H1 (cell line): Measurements from ENCODE around the gene ELOVL5. TPM values are rescaled to one million over a fixed set of nuclear protein-coding genes. Genes with fewer than 3 reads are reported as not detected.

Experiments
- CTCF ChIA-PET: fragments of 300-600 bp; sonication (Branson Sonifier 250); formaldehyde crosslinking; loops from one replicate; lab custom pipeline; 2021; ENCODE audit not compliant: partially characterized antibody; lab: Charles Lee
- POLR2A ChIA-PET: fragments of 300-600 bp; sonication (Branson Sonifier 250); formaldehyde crosslinking; loops from one replicate; lab custom pipeline; 2021; ENCODE audit warnings: inconsistent platforms; ENCODE audit not compliant: partially characterized antibody; lab: Charles Lee
- DNase-seq, 2 experiments: peaks; one replicate each; pipeline versions ENCODE4 v3.0.0 to v3.0.0-alpha.2; 2010 to 2022; ENCODE audit warnings: low spot score in 2 of 2, low read depth in 1 of 2, mixed read lengths in 1 of 2
- FAIRE-seq: peaks from 2 replicates; lab custom pipeline; 2011; peaks lifted over from hg19 to GRCh38; lab: Jason Lieb, UNC
- H2AFZ ChIP-seq: 2 replicates; pipeline ENCODE4 v1.8.1; 2012; ENCODE audit warnings: low read length, inconsistent platforms
- H2AK5ac ChIP-seq: 2 replicates; pipeline ENCODE4 v1.6.1; 2013; ENCODE audit warnings: low read depth, low read length
- H2BK120ac ChIP-seq: replicated peaks from 2 replicates; pipeline ENCODE3; 2013; ENCODE audit warnings: low read depth, low read length, inconsistent platforms
- H2BK12ac ChIP-seq: 2 replicates; pipeline ENCODE4 v1.6.1; 2013; ENCODE audit warnings: low read depth, low read length
- H2BK15ac ChIP-seq: 2 replicates; pipeline ENCODE4 v1.6.1; 2013; ENCODE audit warnings: low read length
- H2BK20ac ChIP-seq: 2 replicates; pipeline ENCODE4 v1.6.1; 2013; ENCODE audit warnings: low read length
- H2BK5ac ChIP-seq: 2 replicates; pipeline ENCODE4 v1.6.1; 2013; ENCODE audit warnings: low read depth, low read length
- H3K14ac ChIP-seq: 2 replicates; pipeline ENCODE4 v1.6.1; 2013; ENCODE audit warnings: inconsistent platforms; ENCODE audit not compliant: insufficient read length
- H3K18ac ChIP-seq: 2 replicates; pipeline ENCODE4 v1.6.1; 2013; ENCODE audit warnings: low read length; ENCODE audit errors: extremely low read depth
- H3K23ac ChIP-seq: 2 replicates; pipeline ENCODE4 v1.6.1; 2013; ENCODE audit warnings: inconsistent platforms; ENCODE audit not compliant: insufficient read length
- H3K23me2 ChIP-seq: 2 replicates; pipeline ENCODE4 v1.6.1; 2013; ENCODE audit warnings: low read depth, low read length
- H3K27ac ChIP-seq: 2 replicates; pipeline ENCODE4 v1.6.1; 2011; ENCODE audit warnings: low read depth, low read length, inconsistent platforms
- H3K27me3 ChIP-seq, 4 experiments: replicated peaks in 1 of 4; 1 replicate in 1 of 4; 2 replicates in 3 of 4; pipeline versions ENCODE4 v1.6.1 to v1.8.1; 2011 to 2013; ENCODE audit warnings: low read length in 3 of 4, mild to moderate bottlenecking in 3 of 4, inconsistent platforms in 2 of 4, mixed read lengths in 2 of 4, moderate library complexity in 1 of 4; ENCODE audit not compliant: control insufficient read depth in 3 of 4, insufficient read depth in 3 of 4; ENCODE audit errors: extremely low read depth in 1 of 4
- H3K36me3 ChIP-seq, 4 experiments: 2 replicates each; pipeline versions ENCODE4 v1.6.1 to v1.8.1; 2011 to 2013; ENCODE audit warnings: mild to moderate bottlenecking in 4 of 4, low read length in 3 of 4, moderate library complexity in 2 of 4, control low read depth in 1 of 4, inconsistent platforms in 1 of 4; ENCODE audit not compliant: insufficient read depth in 4 of 4, control insufficient read depth in 2 of 4
- H3K4ac ChIP-seq: replicated peaks from 2 replicates; pipeline ENCODE3; 2013; ENCODE audit warnings: low read length, low read depth, mixed read lengths, inconsistent platforms; ENCODE audit not compliant: insufficient read length
- H3K4me1 ChIP-seq, 4 experiments: replicated peaks in 1 of 4; 1 replicate in 1 of 4; 2 replicates in 3 of 4; pipeline versions ENCODE4 v1.6.1 to v1.8.1; 2011 to 2013; ENCODE audit warnings: low read length in 3 of 4, inconsistent platforms in 2 of 4, mixed read lengths in 1 of 4; ENCODE audit not compliant: insufficient read depth in 4 of 4, control insufficient read depth in 3 of 4
- H3K4me2 ChIP-seq, 2 experiments: 2 replicates each; pipeline versions ENCODE4 v1.6.1 to v1.8.1; 2011 to 2013; ENCODE audit warnings: low read depth in 2 of 2, low read length in 2 of 2, control low read depth in 1 of 2, inconsistent platforms in 1 of 2, mild to moderate bottlenecking in 1 of 2; ENCODE audit not compliant: insufficient read depth in 1 of 2
- H3K4me3 ChIP-seq, 4 experiments: fragments of 200-600, 300-600 bp in 1 of 4; sonication (generic), shearing (Covaris generic), sonication (Bioruptor Twin) in 1 of 4; 2 replicates each; pipeline versions ENCODE4 v1.5.1 to v1.8.1; 2011 to 2016; ENCODE audit warnings: low read length in 4 of 4, low read depth in 3 of 4, control low read depth in 2 of 4, inconsistent platforms in 2 of 4, mild to moderate bottlenecking in 2 of 4, mixed read lengths in 1 of 4, moderate library complexity in 1 of 4; ENCODE audit not compliant: insufficient read depth in 2 of 4; ENCODE audit errors: extremely low read depth in 1 of 4
- H3K56ac ChIP-seq: replicated peaks from 2 replicates; pipeline ENCODE3; 2013; ENCODE audit warnings: low read depth, mild to moderate bottlenecking, mixed read lengths, low read length, inconsistent platforms; ENCODE audit not compliant: insufficient read length
- H3K79me1 ChIP-seq: 2 replicates; pipeline ENCODE4 v1.6.1; 2013; ENCODE audit warnings: low read depth, low read length, control low read depth
- H3K79me2 ChIP-seq, 2 experiments: 2 replicates each; pipeline versions ENCODE4 v1.6.1 to v1.8.1; 2012 to 2013; ENCODE audit warnings: low read length in 2 of 2, mild to moderate bottlenecking in 2 of 2, inconsistent platforms in 1 of 2; ENCODE audit not compliant: insufficient read depth in 2 of 2, control insufficient read depth in 1 of 2
- H3K9ac ChIP-seq, 4 experiments: replicated peaks in 1 of 4; 1 replicate in 1 of 4; 2 replicates in 3 of 4; pipeline versions ENCODE4 v1.6.1 to v1.8.1; 2011 to 2013; ENCODE audit warnings: low read depth in 3 of 4, low read length in 3 of 4, control low read depth in 2 of 4, mild to moderate bottlenecking in 2 of 4, moderate library complexity in 2 of 4, inconsistent platforms in 1 of 4; ENCODE audit errors: extremely low read depth in 1 of 4
- H3K9me3 ChIP-seq, 2 experiments: 2 replicates each; pipeline versions ENCODE4 v1.6.1 to v1.8.1; 2012 to 2013; ENCODE audit warnings: mild to moderate bottlenecking in 2 of 2, moderate library complexity in 2 of 2, control low read depth in 1 of 2, inconsistent platforms in 1 of 2, low read depth in 1 of 2, low read length in 1 of 2, mixed read lengths in 1 of 2; ENCODE audit not compliant: insufficient read depth in 2 of 2
- H4K20me1 ChIP-seq, 2 experiments: replicated peaks in 1 of 2; 2 replicates each; pipeline versions ENCODE3 to v1.8.1; 2011 to 2013; ENCODE audit warnings: inconsistent platforms in 2 of 2, low read length in 2 of 2, mild to moderate bottlenecking in 1 of 2; ENCODE audit not compliant: insufficient read depth in 2 of 2, control insufficient read depth in 1 of 2
- H4K5ac ChIP-seq: 2 replicates; pipeline ENCODE4 v1.6.1; 2013; ENCODE audit warnings: low read length, low read depth, mixed read lengths, inconsistent platforms; ENCODE audit not compliant: insufficient read length
- H4K8ac ChIP-seq: 2 replicates; pipeline ENCODE4 v1.8.0; 2013; ENCODE audit warnings: mild to moderate bottlenecking, moderate library complexity, low read length, inconsistent platforms; ENCODE audit not compliant: insufficient read depth; ENCODE audit errors: extremely low read depth
- H4K91ac ChIP-seq: replicated peaks from 2 replicates; pipeline ENCODE3; 2013; ENCODE audit warnings: low read length, mixed read lengths, inconsistent platforms; ENCODE audit not compliant: insufficient read length
- BACH1 ChIP-seq: IDR thresholded peaks from 2 replicates; pipeline ENCODE4 v1.6.1; 2012; ENCODE audit warnings: low read length, improper control_type of control experiment
- CBX8 ChIP-seq: fragments of 300-800, 300-1000 bp; sonication (generic); IDR thresholded peaks from 2 replicates; pipeline ENCODE4 v1.7.1; 2016; ENCODE audit warnings: low read depth, low read length, borderline replicate concordance
- GABPA ChIP-seq: IDR thresholded peaks from 2 replicates; pipeline ENCODE4 v1.6.1; 2011; ENCODE audit warnings: mild to moderate bottlenecking, low read length, moderate library complexity, borderline replicate concordance; ENCODE audit not compliant: insufficient read depth
- JUN ChIP-seq: IDR thresholded peaks from 2 replicates; pipeline ENCODE4 v1.6.1; 2011; ENCODE audit warnings: low read depth, mild to moderate bottlenecking, improper control_type of control experiment, low read length
- KDM4A ChIP-seq: IDR thresholded peaks from one replicate; pipeline ENCODE4 v1.7.1; 2012; ENCODE audit warnings: low read depth, mild to moderate bottlenecking, moderate library complexity, low read length, inconsistent platforms; ENCODE audit not compliant: severe bottlenecking
- KDM5A ChIP-seq: fragments of 200-600 bp; IDR thresholded peaks from 2 replicates; pipeline ENCODE4 v1.7.1; 2012; ENCODE audit warnings: mild to moderate bottlenecking, low read length, inconsistent platforms, mixed read lengths
- MAFK ChIP-seq: IDR thresholded peaks from 2 replicates; pipeline ENCODE4 v1.6.1; 2012; ENCODE audit warnings: low read depth, mild to moderate bottlenecking, improper control_type of control experiment, low read length
- RXRA ChIP-seq: IDR thresholded peaks from 2 replicates; pipeline ENCODE4 v1.6.1; 2011; ENCODE audit warnings: low read depth, mild to moderate bottlenecking, low read length, moderate library complexity; ENCODE audit not compliant: insufficient read depth
- SIN3A ChIP-seq, 2 experiments: IDR thresholded peaks in 1 of 2; conservative IDR thresholded peaks in 1 of 2; 2 replicates each; pipeline ENCODE4 v1.6.1; 2011 to 2012; ENCODE audit warnings: low read length in 2 of 2, improper control_type of control experiment in 1 of 2, low read depth in 1 of 2, mild to moderate bottlenecking in 1 of 2
- TAF1 ChIP-seq: IDR thresholded peaks from 2 replicates; pipeline ENCODE4 v1.6.1; 2011; ENCODE audit warnings: mild to moderate bottlenecking, low read depth, low read length
- TAF7 ChIP-seq: optimal IDR thresholded peaks from 2 replicates; pipeline ENCODE3; 2011; ENCODE audit warnings: low read depth, mild to moderate bottlenecking, inconsistent platforms, low read length, moderate library complexity, borderline replicate concordance
- TBP ChIP-seq: IDR thresholded peaks from 2 replicates; pipeline ENCODE4 v1.6.1; 2011; ENCODE audit warnings: low read depth, low read length, improper control_type of control experiment
- TEAD4 ChIP-seq: IDR thresholded peaks from 2 replicates; pipeline ENCODE4 v1.6.1; 2012; ENCODE audit warnings: low read depth, low read length, inconsistent platforms, mixed read lengths
- WGBS, 2 experiments: shearing (Covaris generic) in 1 of 2; methylation state at CpG; one replicate each; pipeline versions ENCODE4 v1.1.6 to v1.1.7; 2013 to 2015; ENCODE audit warnings: low lambda C conversion rate in 2 of 2, mixed read lengths in 2 of 2, inconsistent platforms in 1 of 2, low coverage in 1 of 2, missing lambda C conversion rate in 1 of 2; ENCODE audit not compliant: insufficient replicate concordance in 2 of 2, insufficient coverage in 1 of 2, insufficient read length in 1 of 2; ENCODE audit errors: extremely low coverage in 1 of 2, missing lambda C conversion rate in 1 of 2; 5-methylcytosine and 5-hydroxymethylcytosine counted together
- polyA plus RNA-seq, 7 experiments: library from polyadenylated mRNA; depleted of rRNA in 3 of 7; stranded (reverse) in 5 of 7; unstranded in 2 of 7; fragments of >200 nt in 5 of 7; fragments of 200-250 nt in 2 of 7; gene quantifications; 1 replicate in 5 of 7; 2 replicates in 1 of 7; 4 replicates in 1 of 7; pipeline versions ENCODE4 v1.2.1 to v1.2.3, GENCODE V29; 2011 to 2013; ENCODE audit warnings: missing spikeins in 2 of 7, mixed read lengths in 2 of 7
- total RNA-seq: library from RNA; stranded (reverse); fragmentation: NEBNext Ultra II Directional; extraction: Animal tissue kit (Norgen Biotek cat#: 25700); gene quantifications from 2 replicates; pipeline ENCODE4 v1.2.1, GENCODE V29; 2021
- TF ChIP-seq, protein P1 (sequence below): IDR thresholded peaks from 2 replicates; pipeline ENCODE4 v1.6.1; 2012; ENCODE audit warnings: inconsistent platforms

The ELOVL5 gene
- total and polyA plus RNA-seq, 2 of the 8 experiments (the other 6 are each of a cell fraction or from before 2014, with no cell fraction given), result 113 to 156 TPM

DNA sequence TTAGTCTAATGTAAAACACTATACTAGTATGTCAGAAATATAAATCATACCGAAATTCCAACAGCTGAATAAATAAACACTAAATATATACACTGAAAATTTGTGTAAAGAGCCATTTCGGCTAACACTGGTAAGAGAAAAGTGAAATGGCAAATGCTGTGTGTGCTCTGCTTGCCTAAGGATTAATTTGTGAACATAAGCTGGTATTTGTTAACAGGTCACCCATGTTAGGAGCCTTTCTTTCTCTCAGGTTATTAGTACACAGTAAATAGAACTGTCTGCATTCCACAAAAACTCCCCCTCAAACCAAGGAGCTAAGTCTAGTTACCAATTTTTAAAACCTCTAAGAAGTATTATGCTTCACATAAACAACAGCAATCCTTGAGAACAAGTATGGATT, 27.0 kb downstream of the ELOVL5 start:
- H2BK20ac ChIP-seq, result no peak overlapping the region
- H3K18ac ChIP-seq, result no peak overlapping the region
- no peaks in the 10 kb centered on the region for H3K9me3 ChIP-seq
- H3K23me2 ChIP-seq, result no peaks in the 10 kb centered on the region
- no peak overlapping the region for H2BK5ac ChIP-seq
- H3K27ac ChIP-seq, result no peak overlapping the region
- no peak overlapping the region for H2BK120ac ChIP-seq
- no peak overlapping the region for H3K4me3 ChIP-seq
- H3K56ac ChIP-seq, result no peak overlapping the region
- no peak overlapping the region for H3K4me2 ChIP-seq
- no peak overlapping the region for H3K4ac ChIP-seq
- ChIA-PET POLR2A (interaction anchor here (0.8 to 1.2 kb wide), 2 partner anchors 19 to 23 kb away, joined by 3 read pairs; no protein-coding TSS in a partner anchor), CTCF (interaction anchor here (1.0 kb wide), 1 partner anchor 15 kb away, joined by 3 read pairs; no protein-coding TSS in a partner anchor)
- H3K23ac ChIP-seq, result no peak overlapping the region
- H2BK12ac ChIP-seq, result no peak overlapping the region
- no peak overlapping the region for H3K9ac ChIP-seq
- no peak for FAIRE-seq
- no peak for DNase-seq
- no peak overlapping the region for H3K14ac ChIP-seq
- peaks cover 14 to 24% of the 10 kb centered on the region in 2 experiments for H4K20me1 ChIP-seq
- H3K79me1 ChIP-seq, result peaks cover 8% of the 10 kb centered on the region; the same call in 1 of the 2 replicates
- H2AFZ ChIP-seq, result no peak overlapping the region
- H2BK15ac ChIP-seq, result no peak overlapping the region
- H3K79me2 ChIP-seq, result peaks cover 11 to 90% of the 10 kb centered on the region in 2 experiments
- no peak overlapping the region for H4K91ac ChIP-seq
- H3K4me1 ChIP-seq, result peaks cover 0 to 4% (median 2%) of the 10 kb centered on the region in 4 experiments; a peak in 5 of 7 replicates
- H4K5ac ChIP-seq, result no peak overlapping the region
- no peaks in the 10 kb centered on the region for H3K36me3 ChIP-seq
- WGBS, 2 experiments, result 91% methylated on average over 2 of the region's 2 CpGs; no CpG with 5 or more reads in 1 of the 2 experiments
- peaks cover 0 to 2% (median 0%) of the 10 kb centered on the region in 4 experiments; a peak in 1 of 7 replicates for H3K27me3 ChIP-seq
- no peak overlapping the region for H2AK5ac ChIP-seq
- H4K8ac ChIP-seq, result no peak overlapping the region
- TF ChIP-seq KDM5A (no peak), JUN (no peak), TBP (no peak), RXRA (no peak), SIN3A (conservative IDR thresholded peaks at IDR 0.05 in 1 of 2, IDR thresholded peaks at IDR 0.05 in 1 of 2; ENCODE audit: low read depth in 1 of 2, low read length in 2 of 2) (no peak), CBX8 (no peak), TEAD4 (no peak), GABPA (no peak), TAF7 (no peak), MAFK (no peak), BACH1 (no peak), KDM4A (no peak), TAF1 (no peak)
- TF ChIP-seq, protein P1, sequence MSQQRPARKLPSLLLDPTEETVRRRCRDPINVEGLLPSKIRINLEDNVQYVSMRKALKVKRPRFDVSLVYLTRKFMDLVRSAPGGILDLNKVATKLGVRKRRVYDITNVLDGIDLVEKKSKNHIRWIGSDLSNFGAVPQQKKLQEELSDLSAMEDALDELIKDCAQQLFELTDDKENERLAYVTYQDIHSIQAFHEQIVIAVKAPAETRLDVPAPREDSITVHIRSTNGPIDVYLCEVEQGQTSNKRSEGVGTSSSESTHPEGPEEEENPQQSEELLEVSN, result no peak
